Transverse colon (tissue), 4 donors: ENCODE measurements around the gene CLVS2. TPM values are rescaled to one million over a fixed set of nuclear protein-coding genes. Genes with fewer than 3 reads are reported as not detected.

Source experiments
- DNase-seq: peaks from one replicate; pipeline ENCODE4 v3.0.0-alpha.2; 2019
- H3K27ac ChIP-seq, 4 donors: fragments of 200-600 bp; sonication (generic); 2 replicates each; pipeline ENCODE4 v1.5.1; 2016 to 2018; ENCODE audit warnings: inconsistent platforms in 4 of 4
- H3K27me3 ChIP-seq: fragments of 200-600 bp; sonication (generic); 2 replicates; pipeline ENCODE4 v1.5.1; 2017; ENCODE audit warnings: inconsistent platforms
- H3K36me3 ChIP-seq, 4 donors: fragments of 200-600 bp; sonication (generic); 2 replicates each; pipeline ENCODE4 v1.5.1; 2017 to 2019; ENCODE audit warnings: inconsistent platforms in 4 of 4
- H3K4me1 ChIP-seq, 4 donors: fragments of 200-600 bp; sonication (generic); 2 replicates each; pipeline ENCODE4 v1.5.1; 2017 to 2020; ENCODE audit warnings: inconsistent platforms in 4 of 4
- H3K4me3 ChIP-seq, 4 donors: fragments of 200-600 bp; sonication (generic); 1 replicate in 1 of 4; 2 replicates in 3 of 4; pipeline versions ENCODE4 v1.5.1 to v1.6.1; 2017 to 2019; ENCODE audit warnings: inconsistent platforms in 4 of 4
- H3K9me3 ChIP-seq, 2 donors: fragments of 200-600 bp; sonication (generic); 2 replicates each; pipeline ENCODE4 v1.5.1; 2017 to 2019; ENCODE audit warnings: inconsistent platforms in 2 of 2
- CTCF ChIP-seq, 5 experiments: fragments of 200-600 bp in 3 of 5; fragments of 450-650 bp in 2 of 5; sonication (generic) in 3 of 5; IDR thresholded peaks; 1 replicate in 2 of 5; 2 replicates in 3 of 5; pipeline ENCODE4 v1.5.1; 2016 to 2017; ENCODE audit warnings: antibody characterized with exemption in 5 of 5, inconsistent platforms in 3 of 5, mild to moderate bottlenecking in 2 of 5, moderate library complexity in 1 of 5
- EP300 ChIP-seq: sonication (generic); formaldehyde crosslinking; IDR thresholded peaks from one replicate; pipeline ENCODE4 v1.6.1; 2017; ENCODE audit warnings: antibody characterized with exemption, low read depth
- POLR2A ChIP-seq: fragments of 450-650 bp; IDR thresholded peaks from one replicate; pipeline ENCODE4 v1.6.1; 2016; ENCODE audit warnings: antibody characterized with exemption, mild to moderate bottlenecking, moderate library complexity
- POLR2AphosphoS5 ChIP-seq, 3 donors: sonication (generic); formaldehyde crosslinking; IDR thresholded peaks; one replicate each; pipeline ENCODE4 v1.6.1; 2016; ENCODE audit warnings: antibody characterized with exemption in 3 of 3
- WGBS, 2 donors: methylation state at CpG; one replicate each; pipeline ENCODE4 v1.1.5; 2018; ENCODE audit warnings: low coverage in 1 of 2; 5-methylcytosine and 5-hydroxymethylcytosine counted together
- in situ Hi-C, 4 donors: fragments of 200-750 bp; cut with MboI; loops; one replicate each; pipeline versions ENCODE4 v1.15.0 to v1.15.1; 2017; ENCODE audit warnings: low sequenced_read_pairs in 3 of 4, low pct_ligation_motif_present in 1 of 4, low pct_unique_long_range_greater_than_20kb in 1 of 4
- intact Hi-C: fragments of 100-400 bp; cut with DNase I; formaldehyde crosslinking; loops from one replicate; pipeline ENCODE4 v1.15.1; 2023; ENCODE audit warnings: low total_unique reads
- total RNA-seq, 4 donors: library from RNA; depleted of rRNA; stranded (reverse); fragments of >200 nt; gene quantifications; one replicate each; pipeline ENCODE4 v1.1.0, GENCODE V29; 2016

CLVS2 gene
- total RNA-seq, 4 donors from 2014 or later: 0.32 to 0.41 TPM; not detected in 2

GRCh38 chr6:123000244-123000770, 4.3 kb downstream of the CLVS2 start:
- Histone ChIP-seq H3K27me3 (peaks cover 31% of the 10 kb centered on the region), H3K36me3 (no peaks in the 10 kb centered on the region), H3K4me1 (peaks cover 0 to 5% (median 2%) of the 10 kb centered on the region in 4 donors), H3K4me3 (no peak overlapping the region), H3K27ac (no peak overlapping the region), H3K9me3 (no peaks in the 10 kb centered on the region)
- WGBS, 2 donors: 35 to 42% methylated on average over 2 of the region's 2 CpGs
- TF ChIP-seq CTCF (IDR thresholded peaks at IDR 0.05) (no peak), POLR2A (no peak), POLR2AphosphoS5 (IDR thresholded peaks at IDR 0.05) (no peak), EP300 (no peak)
- no peak for DNase-seq
- in situ Hi-C loops: no loop called here
- intact Hi-C loops: no loop called here

- TF ChIP-seq POLR2A: no peak
- no peak for TF ChIP-seq EP300
- TF ChIP-seq CTCF (IDR thresholded peaks at IDR 0.05): no peak
- TF ChIP-seq POLR2AphosphoS5 (IDR thresholded peaks at IDR 0.05): no peak
- Histone ChIP-seq H3K4me3 (no peak overlapping the region), H3K9me3 (no peaks in the 10 kb centered on the region), H3K27ac (no peak overlapping the region), H3K4me1 (peaks cover 0 to under 1% (median 0%) of the 10 kb centered on the region in 4 donors), H3K27me3 (peaks cover 19% of the 10 kb centered on the region), H3K36me3 (no peaks in the 10 kb centered on the region)
- WGBS, 2 donors: 45 to 66% methylated on average over 3 of the region's 3 CpGs
- in situ Hi-C loops: no loop called here
- intact Hi-C loops: no loop called here
- no peak for DNase-seq
Measured at GRCh38 chr6:123001540-123001939, 5.5 kb downstream of the CLVS2 start.

GRCh38 chr6:123007885-123008284, 11.8 kb downstream of the CLVS2 start:
- H3K4me3 ChIP-seq: no peak overlapping the region
- no peaks in the 10 kb centered on the region for H3K36me3 ChIP-seq
- DNase-seq: no peak
- no peaks in the 10 kb centered on the region for H3K4me1 ChIP-seq
- H3K27me3 ChIP-seq: no peaks in the 10 kb centered on the region
- no peaks in the 10 kb centered on the region for H3K9me3 ChIP-seq
- in situ Hi-C loops: no loop called here
- no peak overlapping the region for H3K27ac ChIP-seq
- intact Hi-C loops: no loop called here
- TF ChIP-seq EP300 (no peak), POLR2AphosphoS5 (IDR thresholded peaks at IDR 0.05) (no peak), POLR2A (no peak), CTCF (IDR thresholded peaks at IDR 0.05) (no peak)

GRCh38 chr6:123009059-123009458, 13.0 kb downstream of the CLVS2 start:
- Histone ChIP-seq H3K36me3 (no peaks in the 10 kb centered on the region), H3K9me3 (no peaks in the 10 kb centered on the region), H3K4me3 (no peak overlapping the region), H3K27ac (no peak overlapping the region), H3K27me3 (no peaks in the 10 kb centered on the region), H3K4me1 (no peaks in the 10 kb centered on the region)
- no peak for DNase-seq
- WGBS, 2 donors: 50 to 86% methylated on average over 2 of the region's 2 CpGs
- intact Hi-C loops (no loop called here), in situ Hi-C loops (no loop called here)
- TF ChIP-seq POLR2AphosphoS5 (IDR thresholded peaks at IDR 0.05): no peak
- TF ChIP-seq CTCF (IDR thresholded peaks at IDR 0.05): no peak
- no peak for TF ChIP-seq POLR2A
- no peak for TF ChIP-seq EP300
